Measurements from ENCODE around the gene UNKL. TPM values are rescaled to one million over a fixed set of nuclear protein-coding genes. Genes with fewer than 3 reads are reported as not detected.
A peak's percentile ranks its signal among the peaks of the same experiment; 100 is the strongest.

The UNKL gene
- total and polyA plus RNA-seq, 7 experiments from 2014 or later = 4.0 to 152 (median 95.3) TPM

DNA sequence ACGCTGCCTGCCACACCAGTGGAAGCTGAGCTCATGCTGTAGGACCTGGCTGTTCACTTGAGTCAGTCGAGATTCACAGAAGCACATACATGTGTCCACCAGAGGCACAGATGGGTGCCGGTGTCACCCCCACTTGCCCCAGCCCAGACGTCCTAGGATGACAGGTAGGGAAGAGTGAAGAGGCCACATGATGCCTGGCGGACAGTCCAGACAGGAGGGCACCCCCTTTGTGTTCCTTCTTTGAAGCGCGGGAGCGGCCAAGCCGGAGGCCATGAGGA is 96.3 kb downstream of the UNKL start:
- POLR2A ChIA-PET = no interaction called here
- Histone ChIP-seq H3K27ac (ENCODE audit: low read depth, low read length) (no peak overlapping the region), H3K27me3 (ENCODE audit: control insufficient read depth in 2 of 2, insufficient read depth in 2 of 2, low read length in 2 of 2) (no peaks in the 10 kb centered on the region), H3K36me3 (ENCODE audit: control insufficient read depth in 2 of 3, insufficient read depth in 3 of 3, low read length in 3 of 3) (peaks cover 22 to 97% (median 49%) of the 10 kb centered on the region in 3 experiments), H3K9me3 (ENCODE audit: control insufficient read depth in 2 of 3, low read length in 3 of 3) (no peaks in the 10 kb centered on the region), H3K4me3 (ENCODE audit: low read length) (no peak overlapping the region), H3K4me1 (ENCODE audit: control insufficient read depth in 2 of 2, insufficient read depth in 2 of 2, low read length in 2 of 2) (no peaks in the 10 kb centered on the region)
- H3K4me3 Mint-ChIP-seq = no peak overlapping the region
- peak overlapping the region in 1 of 9 donors; percentile 43 for H3K27ac Mint-ChIP-seq
- H3K36me3 Mint-ChIP-seq = peaks cover 4 to 38% (median 13%) of the 10 kb centered on the region in 5 donors
- intact Hi-C loops (cut with micrococcal nuclease) = no loop called here
- H3K4me1 Mint-ChIP-seq = peaks cover 0 to 13% (median 7%) of the 10 kb centered on the region in 7 donors
- DNase-seq (no peak), ATAC-seq (no peak)
- H3K27me3 Mint-ChIP-seq = no peaks in the 10 kb centered on the region
- CTCF ChIA-PET = no interaction called here
- H3K9me3 Mint-ChIP-seq = peaks cover 0 to 2% (median 0%) of the 10 kb centered on the region in 11 donors

DNA sequence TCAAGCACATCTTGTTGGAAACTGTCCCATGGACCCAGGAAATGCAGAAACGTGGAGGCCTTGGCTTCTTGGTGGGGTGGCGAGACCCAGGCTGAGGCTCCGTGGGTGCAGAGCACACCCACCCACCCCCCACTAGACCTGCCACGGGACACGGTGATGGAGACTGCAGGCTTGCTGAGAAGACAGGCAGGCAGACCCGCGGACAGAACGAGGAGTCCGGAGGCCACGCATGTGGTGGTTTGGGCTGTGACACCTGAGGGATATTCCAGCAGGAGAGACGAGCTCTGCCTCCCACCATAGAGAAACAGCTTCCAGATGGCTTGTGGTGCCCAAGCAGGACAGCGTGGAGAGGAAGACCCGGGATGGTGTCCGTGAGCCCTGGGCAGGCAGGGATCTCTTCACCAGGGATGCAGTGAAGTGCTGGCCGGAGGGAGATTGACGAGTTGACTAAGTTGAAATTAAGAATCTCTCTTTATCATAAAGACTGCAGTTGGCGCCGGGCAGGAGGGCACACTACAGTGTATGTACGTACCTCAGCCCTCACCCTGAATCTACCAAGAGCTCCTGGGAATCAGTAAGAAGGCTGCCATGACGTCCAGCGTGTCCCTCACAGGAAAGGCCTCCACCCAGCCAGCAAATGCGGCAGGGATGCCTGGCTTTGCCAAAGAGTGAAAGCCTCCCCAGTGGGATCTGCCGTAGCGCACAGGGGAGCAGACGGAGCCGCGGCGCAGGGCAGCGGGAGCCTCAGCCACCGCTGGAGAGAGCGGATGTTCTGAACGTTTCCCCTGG is 96.8 kb downstream of the UNKL start:
- ChIA-PET CTCF (no interaction called here), POLR2A (interaction anchor here (0.7 to 1.7 kb wide), 2 partner anchors 13 to 35 kb away, joined by 4 to 8 read pairs; no protein-coding TSS in a partner anchor)
- Mint-ChIP-seq H3K36me3 (peaks cover 4 to 41% (median 13%) of the 10 kb centered on the region in 5 donors), H3K9me3 (peaks cover 0 to 2% (median 0%) of the 10 kb centered on the region in 11 donors), H3K4me1 (peaks cover 1 to 16% (median 12%) of the 10 kb centered on the region in 7 donors), H3K4me3 (no peak overlapping the region), H3K27ac (no peak overlapping the region), H3K27me3 (no peaks in the 10 kb centered on the region)
- Histone ChIP-seq H3K36me3 (ENCODE audit: control insufficient read depth in 2 of 3, insufficient read depth in 3 of 3, low read length in 3 of 3) (peaks cover 26 to 99% (median 49%) of the 10 kb centered on the region in 3 experiments), H3K9me3 (ENCODE audit: control insufficient read depth in 2 of 3, low read length in 3 of 3) (no peaks in the 10 kb centered on the region), H3K27me3 (ENCODE audit: control insufficient read depth in 2 of 2, insufficient read depth in 2 of 2, low read length in 2 of 2) (no peaks in the 10 kb centered on the region), H3K4me3 (ENCODE audit: low read length) (no peak overlapping the region), H3K4me1 (ENCODE audit: control insufficient read depth in 2 of 2, insufficient read depth in 2 of 2, low read length in 2 of 2) (peaks cover 3 to 5% of the 10 kb centered on the region in 2 donors), H3K27ac (ENCODE audit: low read depth, low read length) (no peak overlapping the region)
- ATAC-seq (no peak), DNase-seq (no peak)
- intact Hi-C loops (cut with micrococcal nuclease) = no loop called here

DNA sequence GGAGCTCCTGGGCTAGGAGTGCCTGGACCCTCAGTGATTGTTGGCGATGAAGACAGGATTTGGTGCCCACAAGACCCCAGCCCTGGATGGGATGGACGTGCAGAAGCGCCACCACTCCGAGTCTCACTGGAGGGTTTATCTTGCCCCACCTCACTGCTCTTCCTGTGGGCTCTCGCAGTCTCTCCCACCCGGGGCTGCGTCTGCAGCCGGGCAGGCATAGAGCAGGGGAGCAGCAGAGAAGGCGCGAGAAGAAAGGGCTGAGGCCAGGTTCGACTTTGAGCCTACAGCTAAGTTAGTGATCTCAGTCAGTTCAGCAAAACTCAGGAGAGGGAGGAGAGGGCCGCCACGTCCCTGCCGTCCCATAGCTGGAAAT is 98.5 kb downstream of the UNKL start:
- ChIA-PET POLR2A (interaction anchor here (1.3 to 1.7 kb wide), 2 partner anchors 10 to 11 kb away, joined by 3 to 8 read pairs; no protein-coding TSS in a partner anchor), CTCF (interaction anchor here (1.1 kb wide), 1 partner anchor 16 kb away, joined by 5 read pairs; no protein-coding TSS in a partner anchor)
- H3K4me3 ChIP-seq (ENCODE audit: low read length) = no peak overlapping the region
- ATAC-seq (no peak), DNase-seq (no peak)
- no peak overlapping the region for H3K4me3 Mint-ChIP-seq
- peaks cover 27 to 92% (median 49%) of the 10 kb centered on the region in 3 experiments for H3K36me3 ChIP-seq (ENCODE audit: control insufficient read depth in 2 of 3, insufficient read depth in 3 of 3, low read length in 3 of 3)
- intact Hi-C loops (cut with micrococcal nuclease) = no loop called here
- H3K9me3 Mint-ChIP-seq = peaks cover 0 to 2% (median 0%) of the 10 kb centered on the region in 11 donors
- H3K4me1 ChIP-seq (ENCODE audit: control insufficient read depth in 2 of 2, insufficient read depth in 2 of 2, low read length in 2 of 2) = peaks cover 18 to 21% of the 10 kb centered on the region in 2 donors
- H3K27ac ChIP-seq (ENCODE audit: low read depth, low read length) = no peak overlapping the region
- peaks cover 4 to 42% (median 13%) of the 10 kb centered on the region in 5 donors for H3K36me3 Mint-ChIP-seq
- H3K4me1 Mint-ChIP-seq = peaks cover 5 to 27% (median 18%) of the 10 kb centered on the region in 7 donors
- H3K27me3 ChIP-seq (ENCODE audit: control insufficient read depth in 2 of 2, insufficient read depth in 2 of 2, low read length in 2 of 2) = no peaks in the 10 kb centered on the region
- no peaks in the 10 kb centered on the region for H3K9me3 ChIP-seq (ENCODE audit: control insufficient read depth in 2 of 3, low read length in 3 of 3)
- no peaks in the 10 kb centered on the region for H3K27me3 Mint-ChIP-seq
- no peak overlapping the region for H3K27ac Mint-ChIP-seq

DNA sequence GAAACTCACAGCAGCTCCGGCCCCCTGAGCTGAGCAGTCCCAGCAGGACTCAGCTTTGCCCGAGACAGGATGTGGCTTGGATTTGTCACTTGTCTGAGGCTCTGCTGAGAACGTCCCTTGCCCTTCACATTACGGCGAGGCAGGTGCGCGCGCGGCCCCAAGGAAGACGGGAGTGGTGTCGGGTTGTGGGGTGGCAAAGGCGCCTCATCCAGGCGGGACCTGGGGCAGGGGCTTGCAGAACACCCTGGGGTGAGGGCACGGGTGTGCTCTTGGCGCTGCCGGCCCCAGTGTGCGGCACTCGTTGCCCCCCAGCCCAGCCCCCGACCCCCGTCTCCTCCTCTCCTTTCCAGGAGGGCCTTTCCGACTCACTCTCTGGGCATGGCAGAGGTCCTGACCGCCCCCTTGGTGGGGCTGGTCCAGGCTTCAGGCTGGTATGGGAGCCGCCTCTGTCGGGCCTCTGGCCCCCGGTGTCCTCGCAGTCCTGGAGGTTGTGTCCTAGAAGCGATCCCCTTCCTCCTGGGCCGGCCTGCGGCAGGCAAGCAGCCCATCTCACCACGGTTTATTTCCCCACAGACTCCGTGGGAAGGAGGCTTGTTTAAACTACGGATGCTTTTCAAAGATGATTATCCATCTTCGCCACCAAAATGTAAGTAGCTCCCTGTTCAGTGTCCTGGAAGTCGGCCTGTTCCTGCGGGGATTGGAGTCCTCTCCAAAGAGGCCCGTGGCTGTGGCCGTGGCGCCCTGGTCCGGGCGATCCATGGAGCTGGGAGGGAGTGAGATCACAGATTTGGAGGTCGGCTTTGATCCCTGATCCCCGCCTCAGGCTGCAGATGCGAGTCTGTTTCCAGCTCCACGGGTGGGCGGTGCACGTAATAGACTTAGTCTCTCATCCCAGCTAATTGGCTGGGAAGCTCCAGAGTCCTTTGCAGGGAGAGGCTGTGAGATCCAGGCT is 99.1 kb downstream of the UNKL start:
- H3K4me3 Mint-ChIP-seq = no peak overlapping the region
- H3K4me1 Mint-ChIP-seq = peaks cover 11 to 34% (median 25%) of the 10 kb centered on the region in 7 donors
- peaks cover 4 to 43% (median 14%) of the 10 kb centered on the region in 5 donors for H3K36me3 Mint-ChIP-seq
- POLR2A ChIA-PET = interaction anchor here (1.3 kb wide), 1 partner anchor 11 kb away, joined by 3 read pairs; no protein-coding TSS in a partner anchor
- DNase-seq = no peak
- H3K27me3 Mint-ChIP-seq = no peaks in the 10 kb centered on the region
- peaks cover 0 to 3% (median 0%) of the 10 kb centered on the region in 11 donors for H3K9me3 Mint-ChIP-seq
- intact Hi-C loops (cut with micrococcal nuclease) = no loop called here
- Histone ChIP-seq H3K27me3 (ENCODE audit: control insufficient read depth in 2 of 2, insufficient read depth in 2 of 2, low read length in 2 of 2) (no peaks in the 10 kb centered on the region), H3K36me3 (ENCODE audit: control insufficient read depth in 2 of 3, insufficient read depth in 3 of 3, low read length in 3 of 3) (peaks cover 27 to 85% (median 43%) of the 10 kb centered on the region in 3 experiments), H3K27ac (ENCODE audit: low read depth, low read length) (no peak overlapping the region), H3K4me3 (ENCODE audit: low read length) (no peak overlapping the region), H3K9me3 (ENCODE audit: control insufficient read depth in 2 of 3, low read length in 3 of 3) (no peaks in the 10 kb centered on the region), H3K4me1 (ENCODE audit: control insufficient read depth in 2 of 2, insufficient read depth in 2 of 2, low read length in 2 of 2) (peaks cover 21 to 27% of the 10 kb centered on the region in 2 donors)
- no peak overlapping the region for H3K27ac Mint-ChIP-seq
- CTCF ChIA-PET = interaction anchor here (1.1 kb wide), 1 partner anchor 17 kb away, joined by 5 read pairs; no protein-coding TSS in a partner anchor
- no peak for ATAC-seq

DNA sequence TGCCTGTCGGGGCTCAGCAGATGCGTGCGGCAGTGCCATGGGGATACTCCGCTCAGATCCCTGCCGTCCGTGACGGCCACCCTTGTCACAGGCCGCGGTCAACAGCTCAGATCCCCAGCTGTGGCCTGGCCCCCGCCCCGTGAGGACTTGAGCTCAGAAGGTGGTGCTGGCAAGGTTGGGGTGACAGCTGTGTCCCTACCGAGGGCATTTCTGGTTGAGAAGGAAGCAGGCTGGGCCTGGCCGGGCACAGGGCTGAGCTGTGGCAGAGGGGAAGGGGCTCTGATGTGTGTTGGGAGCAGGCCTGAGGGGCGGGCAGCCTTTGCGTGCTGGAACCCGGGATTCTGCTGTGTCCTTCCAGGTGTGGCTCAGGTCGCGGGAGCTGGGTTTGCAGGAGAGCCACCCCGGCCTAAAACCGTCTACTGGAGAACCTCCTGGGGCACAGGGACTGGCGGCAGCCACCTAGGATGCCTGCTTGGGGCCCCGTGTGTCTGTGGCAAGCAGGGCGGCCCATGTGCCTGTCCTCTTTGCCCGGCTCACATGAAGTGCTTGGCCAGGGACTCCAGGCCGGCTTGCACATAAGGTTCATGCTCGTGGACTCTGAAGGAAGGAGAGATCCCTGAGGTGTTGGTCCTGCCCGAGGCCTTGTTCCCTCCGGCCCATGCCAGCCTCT is 100.0 kb downstream of the UNKL start:
- H3K36me3 ChIP-seq (ENCODE audit: control insufficient read depth in 2 of 3, insufficient read depth in 3 of 3, low read length in 3 of 3) = peaks cover 24 to 77% (median 35%) of the 10 kb centered on the region in 3 experiments
- Mint-ChIP-seq H3K4me3 (peak overlapping the region in 1 of 10 donors; percentile 26), H3K4me1 (peaks cover 14 to 38% (median 29%) of the 10 kb centered on the region in 7 donors), H3K27ac (peak overlapping the region in 3 of 9 donors; percentile 4 to 55 (median 52)), H3K9me3 (peaks cover 0 to 3% (median 0%) of the 10 kb centered on the region in 11 donors), H3K27me3 (no peaks in the 10 kb centered on the region), H3K36me3 (peaks cover 4 to 39% (median 18%) of the 10 kb centered on the region in 5 donors)
- no peak overlapping the region for H3K4me3 ChIP-seq (ENCODE audit: low read length)
- no peak overlapping the region for H3K27ac ChIP-seq (ENCODE audit: low read depth, low read length)
- DNase-seq (no peak), ATAC-seq (no peak)
- H3K27me3 ChIP-seq (ENCODE audit: control insufficient read depth in 2 of 2, insufficient read depth in 2 of 2, low read length in 2 of 2) = no peaks in the 10 kb centered on the region
- CTCF ChIA-PET = no interaction called here
- intact Hi-C loops (cut with micrococcal nuclease) = no loop called here
- no peaks in the 10 kb centered on the region for H3K9me3 ChIP-seq (ENCODE audit: control insufficient read depth in 2 of 3, low read length in 3 of 3)
- POLR2A ChIA-PET = no interaction called here
- peaks cover 21 to 27% of the 10 kb centered on the region in 2 donors for H3K4me1 ChIP-seq (ENCODE audit: control insufficient read depth in 2 of 2, insufficient read depth in 2 of 2, low read length in 2 of 2)

Measured in naive thymus-derived CD4-positive, alpha-beta T cell (primary cell).